ENCODE data around the gene UBE2B.
"Not testable (repeated sequence)": the region's sequence is repeated elsewhere in the genome, so short reads cannot be mapped to it uniquely, and the experiment has no call there.

UBE2B gene

GRCh38 chr5:134355681-134356080 is 15.7 kb upstream of the UBE2B start:
- DNase-seq (ENCODE audit: low read depth) = no peak

GRCh38 chr5:134365604-134366003 is 5.8 kb upstream of the UBE2B start:
- no peak for TF ChIP-seq CTCF (conservative IDR thresholded peaks at IDR 0.05; ENCODE audit: low read length)
- no peak for DNase-seq (ENCODE audit: low read depth)

More at GRCh38 chr5:134355681-134356080, 15.7 kb upstream of the UBE2B start:
- H3K4me3 ChIP-seq (ENCODE audit: low read length) = no peak overlapping the region
- no peak for TF ChIP-seq CTCF (conservative IDR thresholded peaks at IDR 0.05; ENCODE audit: low read length)

GRCh38 chr5:134370311-134370870 is 978 bp upstream of the UBE2B start:
- H3K4me3 ChIP-seq (ENCODE audit: low read length) = peak overlapping the region; percentile 97
- TF ChIP-seq CTCF (conservative IDR thresholded peaks at IDR 0.05; ENCODE audit: low read length) = no peak
- no peak for DNase-seq (ENCODE audit: low read depth)

More at GRCh38 chr5:134365604-134366003, 5.8 kb upstream of the UBE2B start:
- no peak overlapping the region for H3K4me3 ChIP-seq (ENCODE audit: low read length)

GRCh38 chr5:134371834-134372340 is 518 bp downstream of the UBE2B start:
- DNase-seq (ENCODE audit: low read depth) = peak; percentile 32
- peak; percentile 14; the same call in 1 of the 2 replicates for TF ChIP-seq CTCF (conservative IDR thresholded peaks at IDR 0.05; ENCODE audit: low read length)
- H3K4me3 ChIP-seq (ENCODE audit: low read length) = peak overlapping the region; percentile 97

- not testable (repeated sequence) for DNase-seq (ENCODE audit: low read depth); H3K4me3 ChIP-seq (ENCODE audit: low read length)
Observed at GRCh38 chr5:134373633-134374032, 2.3 kb downstream of the UBE2B start.

- TF ChIP-seq CTCF (conservative IDR thresholded peaks at IDR 0.05; ENCODE audit: low read length) = no peak
- no peak overlapping the region for H3K4me3 ChIP-seq (ENCODE audit: low read length)
- no peak for DNase-seq (ENCODE audit: low read depth)
Observed at GRCh38 chr5:134374232-134374631, 2.9 kb downstream of the UBE2B start.

- no peak overlapping the region for H3K4me3 ChIP-seq (ENCODE audit: low read length)
- TF ChIP-seq CTCF (conservative IDR thresholded peaks at IDR 0.05; ENCODE audit: low read length) = no peak
- no peak for DNase-seq (ENCODE audit: low read depth)
Observed at GRCh38 chr5:134380346-134380745, 9.0 kb downstream of the UBE2B start.

GRCh38 chr5:134382204-134382603 is 10.8 kb downstream of the UBE2B start:
- not testable (repeated sequence) for H3K4me3 ChIP-seq (ENCODE audit: low read length); DNase-seq (ENCODE audit: low read depth)
